SKM-1 (cell line): ENCODE measurements around the gene CATSPERE.
"Not testable (repeated sequence)": the region's sequence is repeated elsewhere in the genome, so short reads cannot be mapped to it uniquely, and the experiment has no call there.

ENCODE experiments used
- DNase-seq: peaks from one replicate; lab custom pipeline; 2025; ENCODE audit not compliant: unreplicated experiment; lab: John Stamatoyannopoulos, UW

The CATSPERE gene

DNA sequence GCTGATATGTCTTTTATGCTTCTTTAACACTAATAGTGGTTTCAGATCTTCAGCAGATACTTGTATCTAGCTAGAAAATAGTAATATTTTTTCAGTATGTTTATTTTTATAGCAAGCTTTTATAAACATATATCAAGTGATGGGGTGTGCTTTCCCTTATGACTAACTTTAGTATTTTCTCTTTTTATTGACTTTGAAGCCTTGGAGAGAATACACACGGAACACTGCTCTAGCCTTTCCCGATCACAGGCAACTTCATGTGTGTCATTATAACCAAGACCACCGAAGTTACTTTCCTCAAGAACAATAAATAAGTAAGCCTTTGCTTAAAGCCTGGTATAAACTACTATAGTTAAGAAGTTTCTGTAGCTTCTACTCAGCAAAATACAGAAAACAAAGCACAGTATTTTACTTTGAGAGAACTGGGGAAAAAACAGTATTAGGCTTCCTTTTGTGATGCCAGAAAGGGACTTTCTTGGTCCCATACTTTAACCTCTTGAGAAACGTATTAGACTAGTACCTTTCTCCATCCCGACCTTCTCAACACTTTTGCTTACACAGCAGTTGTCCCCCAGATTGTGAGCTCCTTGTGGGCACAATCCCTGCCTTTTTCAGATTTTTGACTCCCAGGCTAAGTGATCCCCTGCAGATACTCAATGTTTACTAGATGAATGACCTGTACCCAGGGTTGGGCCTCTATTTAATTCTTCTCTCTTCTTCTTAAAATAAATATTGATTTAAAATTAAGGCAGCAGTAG lies 12.6 kb upstream of the CATSPERE start:
- no peak for DNase-seq

DNA sequence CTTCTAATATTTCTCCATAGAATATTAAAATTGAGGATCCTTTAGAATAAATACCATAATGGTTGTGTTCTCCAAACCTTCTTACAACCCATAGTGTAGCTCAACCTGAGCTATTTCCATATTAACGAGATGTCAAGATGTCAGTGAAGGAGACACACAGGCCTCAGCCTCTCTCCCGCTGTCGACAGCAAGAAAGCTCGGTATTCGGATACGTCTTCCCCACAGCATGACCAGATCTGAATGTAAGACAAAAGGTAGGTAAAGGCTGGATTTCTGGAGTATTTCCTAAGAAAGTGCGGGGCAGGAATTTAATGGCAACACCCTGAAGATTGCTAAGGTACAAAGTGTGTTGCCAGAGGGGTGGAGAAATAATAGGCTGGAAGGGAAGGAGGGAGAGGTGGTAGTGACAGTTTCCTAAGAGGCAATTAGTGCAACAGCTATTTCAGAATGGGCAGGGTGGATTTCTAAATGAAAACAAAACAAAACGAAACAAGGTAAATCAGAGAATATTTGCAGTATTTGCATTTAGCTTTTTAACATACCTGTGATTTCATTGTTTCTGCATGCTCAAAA lies 11.1 kb upstream of the CATSPERE start:
- no peak for DNase-seq

DNA sequence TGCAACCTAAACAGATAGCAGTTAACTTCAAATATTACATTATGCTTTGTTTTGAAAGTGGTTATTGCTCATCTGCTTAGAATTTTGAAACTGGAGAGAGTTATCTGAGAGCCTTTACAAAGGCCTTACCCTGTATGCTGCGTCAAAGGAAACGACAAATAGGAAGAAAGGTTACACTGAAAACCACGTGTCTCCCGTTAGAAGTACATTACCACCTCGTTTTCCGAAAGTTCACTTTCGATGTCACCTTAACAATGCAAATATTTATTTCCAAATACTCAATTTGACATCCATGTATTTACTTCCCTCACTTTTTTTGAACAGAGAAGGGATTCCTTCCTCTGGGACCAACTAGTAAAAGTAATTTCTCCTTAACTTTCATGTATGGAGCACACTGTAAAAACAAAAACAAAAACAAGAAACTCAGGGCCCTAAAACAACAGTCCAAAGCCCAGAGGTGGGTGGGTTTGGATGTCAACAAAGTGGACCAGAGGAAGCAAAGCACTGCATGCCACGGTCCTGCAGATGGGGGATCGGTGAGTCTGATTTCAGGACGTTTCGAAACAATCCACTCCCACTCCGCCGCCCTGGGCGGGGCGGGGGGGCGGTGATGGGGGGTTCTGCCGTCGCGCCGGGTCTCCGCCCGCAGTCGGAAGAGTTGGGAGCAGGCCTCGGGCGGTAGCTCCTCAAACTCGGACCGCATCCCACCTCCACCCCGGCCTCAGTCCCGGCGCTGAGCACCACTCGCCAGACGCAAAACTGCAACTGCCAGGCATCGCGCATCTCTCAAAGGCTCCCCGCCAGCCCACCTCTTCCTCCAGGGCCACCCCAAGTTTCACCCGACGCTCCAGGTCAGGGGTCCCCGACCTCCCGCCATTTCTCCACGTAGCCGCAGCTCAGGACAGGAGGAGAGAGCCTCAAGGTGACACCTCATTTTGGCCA lies 10.2 kb upstream of the CATSPERE start:
- no peak for DNase-seq

DNA sequence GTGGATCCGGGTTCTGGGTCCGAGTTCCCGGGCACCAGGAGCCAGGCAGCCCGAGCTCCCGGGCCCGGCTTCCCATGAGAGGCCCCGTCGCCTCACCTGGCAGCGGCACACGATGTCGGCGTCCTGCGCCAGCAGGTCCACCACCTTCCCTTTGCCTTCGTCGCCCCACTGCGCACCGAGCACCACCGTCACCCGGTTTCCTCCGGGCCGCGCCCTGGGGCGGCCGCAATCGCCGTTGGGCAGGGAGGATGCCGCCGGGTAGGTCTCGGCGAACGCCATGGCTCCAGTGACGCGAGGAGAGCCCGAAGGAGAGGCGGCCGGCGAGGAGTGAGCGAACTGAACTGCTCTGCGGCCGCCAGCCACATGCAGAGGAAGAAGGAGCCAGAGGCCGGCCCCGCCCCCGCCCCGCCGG lies 9.5 kb upstream of the CATSPERE start, which contains the start of gene ADSS2:
TSS of gene ADSS2 (minus strand) at position 371 of the 412 bp plus-strand sequence. CDS start at position 279, 92 bp downstream.
- DNase-seq, result no peak

DNA sequence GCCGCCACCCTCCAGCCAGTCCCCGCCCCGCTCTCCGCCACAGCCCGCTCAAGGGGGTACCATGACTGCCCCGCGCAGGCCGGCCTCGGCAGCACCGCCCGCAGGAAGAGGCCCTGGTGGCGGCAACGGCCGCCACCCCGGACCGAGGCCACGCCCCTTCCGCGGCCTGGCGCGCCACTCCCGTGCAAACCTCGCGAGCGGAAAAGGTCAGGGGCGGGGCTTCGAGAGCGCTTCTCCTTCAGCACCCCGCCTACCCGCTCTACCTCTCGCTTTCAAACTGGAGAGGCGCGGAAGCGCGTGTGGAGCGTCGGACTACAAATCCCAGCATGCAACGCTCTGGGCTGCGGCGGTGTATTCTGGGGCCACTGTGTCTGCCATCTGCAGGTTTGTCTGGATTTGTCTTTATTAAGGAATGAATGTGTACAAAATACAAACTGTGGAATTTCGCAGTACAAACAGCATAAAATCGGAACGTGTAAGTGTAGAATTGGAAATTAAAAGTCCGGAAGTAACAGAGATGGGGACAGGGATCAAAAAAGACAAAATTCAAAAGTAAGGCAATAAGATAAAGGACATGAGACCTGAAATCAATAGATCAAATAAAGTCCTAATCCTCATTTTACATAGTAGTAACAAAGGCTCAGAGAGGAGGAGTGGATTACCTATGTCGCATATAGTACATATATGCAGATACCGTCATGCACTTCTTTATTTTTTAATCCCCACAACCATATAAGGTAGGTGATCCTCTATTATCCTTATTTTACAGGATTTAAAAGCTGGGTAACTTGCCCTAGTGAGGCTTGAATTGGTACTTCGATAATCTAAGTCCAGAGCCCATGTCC lies 8.9 kb upstream of the CATSPERE start:
- DNase-seq, result peak; percentile 100

DNA sequence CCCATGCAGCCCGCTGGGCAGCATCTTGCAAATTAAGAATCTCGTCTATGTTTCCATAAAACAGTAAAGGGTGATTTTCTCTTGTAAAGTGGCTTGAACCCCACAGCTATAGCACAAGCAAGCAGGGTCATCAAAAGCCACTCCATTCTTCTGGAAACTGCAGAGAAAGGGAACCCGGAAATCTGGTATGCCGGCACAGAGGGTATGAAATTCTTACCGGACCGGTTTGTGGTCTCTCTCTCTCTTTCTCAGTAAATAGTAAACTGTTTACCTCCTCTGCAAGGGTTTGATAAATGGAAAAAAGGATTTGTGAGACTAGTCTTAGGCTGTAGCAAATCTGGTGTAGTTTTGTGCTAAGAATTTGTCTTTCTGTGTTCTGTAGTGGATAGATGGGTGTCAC lies 6.7 kb upstream of the CATSPERE start:
- no peak for DNase-seq

DNA sequence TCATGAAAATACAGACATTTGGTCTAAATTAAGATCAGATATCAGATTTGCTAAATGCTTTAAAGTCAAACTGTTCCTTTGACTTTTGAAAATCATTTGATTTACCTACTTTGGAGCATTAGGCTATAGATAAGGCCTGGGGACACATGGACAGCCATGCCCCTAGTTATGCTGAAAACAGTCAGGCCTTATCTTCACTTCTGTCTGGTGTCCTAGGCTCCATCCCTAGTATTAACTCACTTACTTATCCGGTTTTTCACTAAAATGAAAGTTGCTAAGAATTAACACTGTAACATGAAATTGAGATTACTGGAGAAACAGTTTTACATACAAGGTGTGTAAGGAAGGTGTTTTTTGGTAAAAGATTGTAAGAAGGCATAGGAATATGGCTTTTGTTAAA lies 4.5 kb upstream of the CATSPERE start:
- no peak for DNase-seq

DNA sequence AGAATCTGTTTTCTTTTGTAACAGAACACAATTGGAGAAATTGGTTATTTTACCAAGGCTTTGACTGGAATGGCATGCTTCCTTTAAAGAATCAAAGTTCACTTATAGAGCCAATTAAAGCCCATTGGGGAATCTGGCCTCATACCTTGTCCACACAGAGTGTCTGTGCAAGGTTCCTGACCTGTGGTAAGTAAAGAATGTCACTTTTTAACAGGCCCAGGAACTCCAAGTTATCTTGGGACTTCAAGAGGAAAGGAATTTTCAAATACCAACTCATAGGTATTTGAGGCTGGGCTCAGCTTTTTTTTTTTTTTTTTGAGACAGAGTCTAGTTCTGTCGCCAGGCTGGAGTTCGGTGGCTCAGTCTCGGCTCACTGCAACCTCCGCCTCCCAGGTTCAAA lies 2.3 kb upstream of the CATSPERE start:
- no peak for DNase-seq

DNA sequence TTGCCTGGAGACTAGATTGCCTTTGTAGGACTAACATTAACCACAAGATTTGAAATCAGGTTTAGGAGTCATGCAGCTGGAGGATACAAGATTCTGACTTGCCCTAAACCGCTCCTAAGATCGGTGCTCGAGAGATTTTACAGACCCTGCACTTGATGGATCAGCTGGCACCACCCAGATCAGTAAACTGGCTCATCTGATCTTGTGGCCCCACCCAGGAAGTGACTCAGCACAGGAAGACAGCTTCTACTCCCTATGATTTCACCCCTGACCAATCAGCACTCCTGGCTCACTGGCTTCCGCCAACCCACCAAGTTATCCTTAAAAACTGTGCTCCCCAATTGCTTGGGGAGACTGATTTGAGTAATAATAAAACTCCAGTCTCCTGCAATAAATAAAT lies 876 bp upstream of the CATSPERE start:
- no peak for DNase-seq

DNA sequence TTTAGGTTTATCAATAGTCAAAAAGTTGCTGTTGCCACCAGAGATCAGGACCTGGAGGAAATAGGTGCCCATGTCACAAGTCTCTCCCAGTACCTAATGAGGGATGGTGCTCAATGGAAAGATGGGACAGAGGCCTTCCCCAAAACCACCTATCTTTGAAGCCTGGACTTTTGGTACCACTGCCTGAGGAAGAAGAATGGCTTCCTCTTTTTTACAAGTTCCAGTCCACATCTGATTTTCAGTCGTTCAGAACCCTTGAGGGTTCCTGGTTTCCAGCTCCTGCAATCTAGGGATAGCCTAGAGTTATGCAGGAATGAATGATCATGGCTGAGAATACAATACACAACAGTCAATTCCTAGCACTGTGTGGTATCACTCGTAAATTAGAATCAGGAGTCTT lies 5.7 kb downstream of the CATSPERE start:
- no peak for DNase-seq

DNA sequence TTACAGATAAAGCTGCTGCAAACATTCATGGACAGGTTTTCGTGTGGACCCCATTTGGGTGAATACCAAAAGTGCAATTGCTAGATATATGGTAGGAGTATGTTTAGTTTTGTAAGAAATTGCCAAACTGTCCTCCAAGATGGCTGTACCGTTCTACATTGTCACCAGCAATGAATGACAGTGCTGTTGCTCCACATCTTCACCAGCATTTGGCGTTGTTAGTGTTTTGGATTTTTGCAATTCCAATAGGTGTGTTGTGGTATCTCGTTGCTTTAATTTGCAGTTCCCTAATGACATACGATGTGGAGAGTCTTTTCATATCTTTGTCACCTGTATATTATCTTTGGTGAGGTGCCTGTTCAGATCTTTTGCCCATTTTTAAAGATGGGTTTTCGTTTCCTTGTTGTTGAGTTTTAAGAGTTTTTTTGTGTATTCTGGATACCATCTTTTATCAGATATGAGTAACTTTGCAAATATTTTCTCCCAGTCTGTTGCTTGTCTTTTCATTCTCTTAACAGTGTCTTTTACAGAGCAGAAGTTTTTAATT lies 12.1 kb downstream of the CATSPERE start:
- no peak for DNase-seq

DNA sequence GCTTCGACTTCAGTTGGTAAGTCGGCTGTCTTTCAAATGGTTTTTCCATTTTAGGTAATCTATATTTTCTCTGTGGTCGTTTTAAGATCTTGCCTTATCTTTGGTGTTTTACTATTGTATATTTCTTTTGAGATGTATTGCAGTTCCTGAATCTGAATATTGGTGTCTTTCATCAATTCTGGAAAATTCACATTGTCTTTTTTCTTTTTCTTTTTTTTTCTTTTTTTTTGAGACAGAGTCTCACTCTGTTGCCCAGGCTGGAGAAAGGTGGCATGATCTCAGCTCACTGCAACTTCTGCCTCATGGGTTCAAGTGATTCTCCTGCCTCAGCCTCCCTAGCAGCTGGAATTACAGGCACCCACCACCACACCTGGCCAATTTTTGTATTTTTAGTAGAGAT lies 23.9 kb downstream of the CATSPERE start:
- DNase-seq, result not testable (repeated sequence)

DNA sequence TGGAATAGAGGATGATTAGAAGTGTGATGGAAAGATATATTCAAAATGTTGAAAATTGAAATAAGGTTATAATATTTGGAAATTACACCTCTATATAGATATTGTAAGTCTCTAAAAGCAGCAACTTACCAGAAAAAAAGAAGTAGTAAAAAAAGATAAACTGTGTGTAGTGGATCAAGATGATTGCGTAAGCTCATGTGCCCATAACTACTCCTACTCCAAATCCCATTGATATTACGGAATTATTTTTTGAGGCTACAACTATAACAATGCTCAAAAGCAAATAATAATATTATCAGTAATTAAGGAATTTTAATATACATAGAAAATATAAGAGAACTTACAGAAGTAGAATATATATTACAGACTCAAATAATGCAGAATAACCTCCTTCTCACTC lies 33.6 kb downstream of the CATSPERE start:
- no peak for DNase-seq

DNA sequence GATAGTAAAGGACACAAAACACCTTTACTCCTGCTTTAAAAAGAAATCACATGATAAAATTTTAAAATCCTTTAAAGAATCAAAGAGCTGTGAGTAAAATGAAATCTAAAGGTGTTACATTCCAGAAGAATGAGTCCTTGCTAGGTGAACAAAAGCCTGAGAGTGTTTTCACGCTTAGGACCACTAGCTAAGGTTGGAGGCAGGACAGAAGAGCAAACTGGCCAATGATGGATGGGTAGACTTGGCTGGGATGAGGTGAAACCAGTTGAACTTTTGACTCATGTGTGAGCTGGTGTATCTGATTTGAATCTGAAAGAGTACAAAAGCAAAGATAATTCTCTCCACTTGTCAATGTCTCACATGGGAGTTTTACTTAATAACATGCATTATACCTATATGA lies 35.1 kb downstream of the CATSPERE start:
- no peak for DNase-seq

DNA sequence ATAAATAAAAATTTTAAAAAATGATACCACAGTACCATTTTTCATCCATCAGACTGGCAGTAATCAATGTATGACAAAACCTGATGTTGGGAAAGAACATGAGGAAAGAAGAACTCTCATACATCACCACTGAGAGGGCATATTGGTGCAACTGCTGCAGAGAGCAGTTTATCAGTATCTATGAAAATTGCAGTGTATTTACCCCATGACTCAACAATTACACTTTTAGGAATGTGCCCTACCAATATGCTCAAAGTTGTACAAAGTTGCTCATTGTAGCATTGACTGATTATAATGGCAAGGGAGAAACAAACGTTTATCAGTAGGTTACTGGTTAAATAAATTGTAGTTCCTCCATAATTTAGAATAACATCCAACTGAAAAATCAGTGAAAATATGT lies 36.7 kb downstream of the CATSPERE start:
- DNase-seq, result no peak

DNA sequence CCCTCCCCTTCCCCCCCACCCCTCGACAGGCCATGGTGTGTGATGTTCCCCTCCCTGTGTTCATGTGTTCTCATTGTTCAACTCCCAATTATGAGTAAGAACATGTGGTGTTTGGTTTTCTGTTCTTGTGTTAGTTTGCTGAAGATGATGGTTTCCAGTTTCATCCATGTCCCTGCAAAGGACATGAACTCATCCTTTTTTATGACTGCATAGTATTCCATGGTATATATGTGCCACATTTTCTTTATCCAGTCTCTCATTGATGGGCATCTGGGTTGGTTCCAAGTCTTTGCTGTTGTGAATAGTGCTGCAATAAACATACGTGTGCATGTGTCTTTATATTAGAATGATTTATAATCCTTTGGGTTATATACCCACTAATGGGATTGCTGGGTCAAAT lies 38.4 kb downstream of the CATSPERE start:
- DNase-seq, result not testable (repeated sequence)

DNA sequence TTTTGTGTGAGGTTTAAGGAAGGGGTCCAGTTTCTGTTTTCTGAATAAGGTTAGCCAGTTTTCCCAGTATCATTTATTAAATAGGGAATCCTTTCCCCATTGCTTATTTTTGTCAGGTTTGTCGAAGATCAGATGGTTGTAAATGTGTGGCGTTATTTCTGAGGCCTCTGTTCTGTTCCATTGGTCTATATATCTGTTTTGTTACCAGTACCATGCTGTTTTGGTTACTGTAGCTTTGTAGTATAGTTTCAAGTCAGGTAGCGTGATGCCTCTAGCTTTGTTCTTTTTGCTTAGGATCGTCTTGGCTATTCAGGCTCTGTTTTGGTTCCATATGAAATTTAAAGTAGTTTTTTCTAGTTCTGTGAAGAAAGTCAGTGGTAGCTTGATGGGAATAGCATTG lies 39.4 kb downstream of the CATSPERE start:
- DNase-seq, result not testable (repeated sequence)

DNA sequence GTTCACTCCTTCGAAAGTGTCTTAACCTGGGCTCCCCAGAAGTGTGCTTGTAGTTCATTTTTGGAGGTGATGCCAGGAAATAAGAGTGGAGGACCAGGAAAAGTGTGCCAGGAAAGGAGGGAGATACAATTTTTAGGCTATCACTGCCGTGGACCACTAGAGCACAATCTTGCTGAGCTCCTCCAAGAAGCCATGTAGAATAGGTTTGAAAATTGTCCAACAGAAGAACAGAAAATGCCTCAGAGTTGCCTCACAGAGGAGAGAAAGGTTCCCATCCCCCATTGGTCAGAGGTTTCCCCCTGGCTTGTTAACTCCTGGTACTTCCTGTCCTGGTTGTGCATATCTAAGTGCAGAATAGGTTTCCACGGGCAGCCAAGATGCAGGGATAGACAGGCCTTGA lies 41.6 kb downstream of the CATSPERE start:
- DNase-seq, result no peak

DNA sequence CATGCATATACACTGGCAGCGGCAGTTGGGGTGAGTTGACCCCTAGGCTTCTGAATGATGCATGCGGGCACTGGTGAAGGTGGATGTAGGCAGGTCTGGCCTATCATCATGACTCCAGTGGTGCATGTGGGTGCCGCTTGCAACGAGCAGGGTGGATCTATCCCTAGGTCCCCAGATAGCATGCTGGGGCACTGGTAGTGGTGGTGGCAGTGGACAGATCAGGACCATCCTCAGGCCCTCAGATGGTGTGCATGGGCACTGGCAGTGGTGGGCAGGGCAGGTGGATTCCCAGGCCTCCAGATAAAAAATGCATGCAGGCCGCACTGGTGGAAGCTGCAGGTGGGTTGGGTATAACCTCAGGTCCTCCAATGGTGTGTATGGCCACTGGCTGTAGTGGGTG lies 52.4 kb downstream of the CATSPERE start:
- no peak for DNase-seq

DNA sequence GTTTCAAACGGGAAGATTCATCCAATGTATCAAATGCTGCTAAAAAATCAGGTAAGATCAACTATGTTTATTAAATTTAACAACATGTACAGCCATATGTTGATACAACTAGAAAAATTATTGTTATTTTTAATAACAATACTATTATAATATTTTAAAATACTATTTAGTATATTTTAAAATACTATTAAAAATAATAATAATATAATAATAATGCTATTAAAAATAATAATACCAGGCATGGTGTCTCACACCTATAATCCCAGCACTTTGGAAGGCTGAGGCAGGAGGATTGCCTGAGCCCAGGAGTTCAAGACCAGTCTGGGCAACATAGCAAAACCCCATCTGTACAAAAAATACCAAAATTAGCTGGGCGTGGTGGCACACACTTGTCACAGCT lies 54.6 kb downstream of the CATSPERE start:
- DNase-seq, result no peak

DNA sequence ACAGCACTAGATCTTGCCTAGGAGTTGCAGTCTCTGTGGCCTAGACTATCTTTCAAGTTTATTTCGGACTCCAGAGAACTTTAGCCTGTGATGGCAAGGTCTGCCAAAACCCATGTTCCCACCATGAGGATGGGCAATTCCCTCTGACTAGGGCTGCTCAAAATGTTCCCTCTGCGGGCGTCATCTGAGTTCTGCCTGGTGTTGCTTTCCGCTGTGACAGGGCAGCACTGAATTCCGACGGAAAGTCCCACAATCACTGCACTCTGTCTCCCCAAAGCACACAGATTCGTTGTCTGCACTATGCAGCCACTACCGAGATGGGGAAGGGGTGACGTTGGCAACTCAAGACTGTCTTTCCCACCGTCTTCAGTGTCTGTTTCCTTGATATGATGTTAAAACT lies 75.2 kb downstream of the CATSPERE start:
- no peak for DNase-seq
